Subcutaneous preadipocyte (primary cell): ENCODE results near the gene OR6M1. TPM values are rescaled to one million over a fixed set of nuclear protein-coding genes. Genes with fewer than 3 reads are reported as not detected.

ENCODE experiments used
- small RNA-seq: library from RNA; depleted of rRNA; stranded (forward); fragments of <200 nt; gene quantifications from one replicate; pipeline ENCODE3, GENCODE V24; 2012
- total RNA-seq: library from RNA; depleted of rRNA; stranded (reverse); fragments of >200 nt; gene quantifications from 2 replicates; pipeline ENCODE4 v1.2.3, GENCODE V29; 2012

The OR6M1 gene, protein sequence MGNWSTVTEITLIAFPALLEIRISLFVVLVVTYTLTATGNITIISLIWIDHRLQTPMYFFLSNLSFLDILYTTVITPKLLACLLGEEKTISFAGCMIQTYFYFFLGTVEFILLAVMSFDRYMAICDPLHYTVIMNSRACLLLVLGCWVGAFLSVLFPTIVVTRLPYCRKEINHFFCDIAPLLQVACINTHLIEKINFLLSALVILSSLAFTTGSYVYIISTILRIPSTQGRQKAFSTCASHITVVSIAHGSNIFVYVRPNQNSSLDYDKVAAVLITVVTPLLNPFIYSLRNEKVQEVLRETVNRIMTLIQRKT
- total RNA-seq = not detected in 2 replicates

DNA sequence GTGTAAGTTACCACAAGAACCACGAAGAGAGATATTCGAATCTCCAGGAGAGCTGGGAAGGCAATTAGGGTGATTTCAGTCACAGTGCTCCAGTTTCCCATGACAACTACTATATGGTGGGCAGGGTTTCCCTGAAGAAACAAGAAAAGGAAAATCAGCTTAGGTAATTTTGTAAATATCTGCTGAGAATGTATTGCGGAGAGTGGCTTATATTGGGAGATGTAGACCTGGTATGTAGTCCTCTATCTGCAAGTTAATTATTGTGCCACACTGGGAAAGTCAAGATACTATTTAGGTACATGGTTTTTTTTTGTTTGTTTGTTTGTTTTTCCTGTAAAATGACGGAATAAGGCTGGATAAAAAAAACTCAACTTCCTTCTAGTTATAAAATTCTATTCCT is at the start of gene OR6M1:
TSS of gene OR6M1 (minus strand) at position 101 of the 400 bp plus-strand sequence. CDS start at position 101, 0 bp downstream.

Small RNAs within 50 kb of the gene (small RNA-seq; reads per million reads assigned to genes)
- 0.33 reads per million, percentile 12 among the genes with 10 or more reads in this experiment for gene RNU1-21P

Other genes with a start within 250 kb of the OR6M1 start
- under 0.01 TPM in 1 of 2 replicates, not detected in the other for gene SCN3B, start 151.7 kb downstream of the OR6M1 start, total RNA-seq
- gene ZNF202, start 64.7 kb downstream of the OR6M1 start, total RNA-seq = 5.5 and 10.4 TPM in 2 replicates
- not detected in 2 replicates for gene OR6X1, start 51.8 kb downstream of the OR6M1 start, total RNA-seq
- not detected in 2 replicates for gene TMEM225, start 79.3 kb upstream of the OR6M1 start, total RNA-seq
- 0.37 TPM in 1 of 2 replicates, not detected in the other for gene OR8D4, start 95.8 kb upstream of the OR6M1 start, total RNA-seq
- gene OR4D5, start 133.3 kb upstream of the OR6M1 start, total RNA-seq = not detected in 2 replicates
- not detected in 2 replicates for gene OR6T1, start 137.5 kb upstream of the OR6M1 start, total RNA-seq
- gene OR10S1, start 171.4 kb upstream of the OR6M1 start, total RNA-seq = not detected in 2 replicates
- not detected in 2 replicates for gene OR10G6, start 188.8 kb upstream of the OR6M1 start, total RNA-seq
- gene OR10G4, start 206.6 kb upstream of the OR6M1 start, total RNA-seq = not detected in 2 replicates
- gene OR10G9, start 216.7 kb upstream of the OR6M1 start, total RNA-seq = not detected in 2 replicates
- gene OR10G8, start 220.4 kb upstream of the OR6M1 start, total RNA-seq = not detected in 2 replicates
- gene OR10G7, start 235.0 kb upstream of the OR6M1 start, total RNA-seq = not detected in 2 replicates